ENCODE measurements around the gene FBXO17.
"Not testable (repeated sequence)": the region's sequence is repeated elsewhere in the genome, so short reads cannot be mapped to it uniquely, and the experiment has no call there.

Gene FBXO17

GRCh38 chr19:38945562-38946228 is 29.8 kb downstream of the FBXO17 start:
- no peak for DNase-seq (ENCODE audit: low read depth in 1 of 2, low spot score in 1 of 2)

- no peak for DNase-seq (ENCODE audit: low read depth in 1 of 2, low spot score in 1 of 2)
Measured at GRCh38 chr19:38944981-38945506, 30.5 kb downstream of the FBXO17 start.

GRCh38 chr19:38942471-38943181 is 32.9 kb downstream of the FBXO17 start:
- no peak for DNase-seq (ENCODE audit: low read depth in 1 of 2, low spot score in 1 of 2)

GRCh38 chr19:38941979-38942378 is 33.6 kb downstream of the FBXO17 start:
- DNase-seq (ENCODE audit: low read depth in 1 of 2, low spot score in 1 of 2) = no peak

GRCh38 chr19:38941466-38941865 is 34.1 kb downstream of the FBXO17 start:
- not testable (repeated sequence) for DNase-seq (ENCODE audit: low read depth in 1 of 2, low spot score in 1 of 2)

- no peak for DNase-seq (ENCODE audit: low read depth in 1 of 2, low spot score in 1 of 2)
Measured at GRCh38 chr19:38939957-38940356, 35.6 kb downstream of the FBXO17 start.

GRCh38 chr19:38933544-38933943 is 42.0 kb downstream of the FBXO17 start:
- DNase-seq (ENCODE audit: low read depth in 1 of 2, low spot score in 1 of 2) = no peak

GRCh38 chr19:38932425-38933179 is 42.9 kb downstream of the FBXO17 start:
- no peak for DNase-seq (ENCODE audit: low read depth in 1 of 2, low spot score in 1 of 2)

- no peak for DNase-seq (ENCODE audit: low read depth in 1 of 2, low spot score in 1 of 2)
Measured at GRCh38 chr19:38931521-38931793, 44.1 kb downstream of the FBXO17 start.

GRCh38 chr19:38930776-38931520 is 44.6 kb downstream of the FBXO17 start, which contains the start of gene MRPS12:
TSS of gene MRPS12 (plus strand) at chr19:38930944. CDS start at chr19:38931295, 351 bp downstream.
- peak; percentile 93 to 95 for DNase-seq (ENCODE audit: low read depth in 1 of 2, low spot score in 1 of 2)

GRCh38 chr19:38929929-38930775 is 45.4 kb downstream of the FBXO17 start, which contains the start of gene SARS2:
TSS of gene SARS2 (minus strand) at chr19:38930763. CDS start at chr19:38930736, 27 bp downstream.
- peak; percentile 87 for DNase-seq (ENCODE audit: low read depth in 1 of 2, low spot score in 1 of 2)

- DNase-seq (ENCODE audit: low read depth in 1 of 2, low spot score in 1 of 2) = no peak
Measured at GRCh38 chr19:38928391-38929001, 47.0 kb downstream of the FBXO17 start.

GRCh38 chr19:38924388-38924787 is 51.2 kb downstream of the FBXO17 start:
- no peak for DNase-seq (ENCODE audit: low read depth in 1 of 2, low spot score in 1 of 2)

- DNase-seq (ENCODE audit: low read depth in 1 of 2, low spot score in 1 of 2) = no peak
Measured at GRCh38 chr19:38922482-38922881, 53.1 kb downstream of the FBXO17 start.

GRCh38 chr19:38921420-38922274 is 53.9 kb downstream of the FBXO17 start:
- no peak for DNase-seq (ENCODE audit: low read depth in 1 of 2, low spot score in 1 of 2)

GRCh38 chr19:38920602-38921419 is 54.7 kb downstream of the FBXO17 start:
- no peak for DNase-seq (ENCODE audit: low read depth in 1 of 2, low spot score in 1 of 2)

GRCh38 chr19:38919837-38920601 is 55.5 kb downstream of the FBXO17 start:
- no peak for DNase-seq (ENCODE audit: low read depth in 1 of 2, low spot score in 1 of 2)
